HepG2 (cell line): Measurements from ENCODE around the gene ZNF442.

Experiments used
- CTCF ChIP-seq: sonication (generic); formaldehyde crosslinking; IDR thresholded peaks from 2 replicates; pipeline ENCODE4 v1.5.0; 2020; ENCODE audit warnings: mild to moderate bottlenecking, missing genetic modification reagents, moderate library complexity
- FOXA1 ChIP-seq, 2 experiments: fragments of 450-650 bp in 1 of 2; sonication (generic) in 1 of 2; formaldehyde crosslinking in 1 of 2; IDR thresholded peaks; 2 replicates each; pipeline versions ENCODE4 v1.4.0 to v1.6.1; 2016 to 2020; ENCODE audit warnings: missing genetic modification reagents in 1 of 2
- KMT2B ChIP-seq: IDR thresholded peaks from 2 replicates; pipeline ENCODE4 v1.6.1; 2016; ENCODE audit warnings: missing genetic modification reagents, missing compliant biosample characterization
- NR2F1 ChIP-seq, 2 experiments: fragments of 450-650 bp in 1 of 2; formaldehyde crosslinking in 1 of 2; IDR thresholded peaks; 2 replicates each; pipeline versions ENCODE4 v1.5.0 to v1.6.1; 2016 to 2020; ENCODE audit warnings: mild to moderate bottlenecking in 1 of 2, missing compliant biosample characterization in 1 of 2, missing genetic modification reagents in 1 of 2, moderate library complexity in 1 of 2
- POLR2A ChIP-seq, 2 experiments: IDR thresholded peaks; 2 replicates each; pipeline ENCODE4 v1.6.1; 2011; ENCODE audit warnings: low read depth in 2 of 2, low read length in 2 of 2, mild to moderate bottlenecking in 1 of 2, moderate library complexity in 1 of 2; ENCODE audit not compliant: insufficient read depth in 1 of 2
- ZNF839 ChIP-seq: sonication (generic); formaldehyde crosslinking; IDR thresholded peaks from 2 replicates; pipeline ENCODE4 v1.4.0; 2020; ENCODE audit warnings: missing genetic modification reagents, mild to moderate bottlenecking, borderline replicate concordance
- TF ChIP-seq, protein P1 (sequence below): sonication (generic); formaldehyde crosslinking; IDR thresholded peaks from 2 replicates; pipeline ENCODE4 v1.4.0; 2020; ENCODE audit warnings: missing genetic modification reagents, mild to moderate bottlenecking, borderline replicate concordance

DNA sequence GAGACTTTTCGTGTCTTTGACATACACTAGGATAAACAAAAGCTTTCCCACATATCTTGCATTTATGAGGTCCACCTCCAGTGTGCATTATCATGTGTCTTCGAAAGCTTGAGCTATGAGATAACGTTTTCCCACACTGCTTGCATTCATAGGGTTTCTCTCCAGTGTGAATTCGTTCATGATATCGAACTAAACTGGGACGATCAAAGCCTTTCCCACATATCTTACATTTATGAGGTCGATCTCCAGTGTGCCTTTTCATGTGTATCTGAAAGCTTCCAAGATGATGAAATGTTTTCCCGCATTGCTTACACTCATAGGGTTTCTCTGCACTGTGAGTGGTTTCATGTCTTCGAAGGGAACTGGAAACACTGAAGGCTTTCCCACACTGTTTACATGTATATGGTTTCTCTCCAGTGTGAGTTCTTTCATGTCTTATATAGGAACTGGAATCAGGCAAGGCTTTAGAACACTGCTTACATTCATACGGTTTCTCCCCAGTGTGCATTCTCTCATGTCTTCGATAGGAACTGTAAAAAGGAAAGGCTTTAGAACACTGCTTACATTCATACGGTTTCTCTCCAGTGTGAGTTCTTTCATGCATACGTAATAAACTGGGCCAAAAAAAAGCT, 46.6 kb downstream of the ZNF442 start:
- TF ChIP-seq ZNF839 (CRISPR knock-in tag) (no peak), NR2F1 (CRISPR knock-in tag; IDR thresholded peaks at IDR 0.05) (no peak), KMT2B (no peak), CTCF (CRISPR knock-in tag) (no peak), FOXA1 (IDR thresholded peaks at IDR 0.05) (no peak), FOXA1 (CRISPR knock-in tag; IDR thresholded peaks at IDR 0.05) (no peak), POLR2A (IDR thresholded peaks at IDR 0.05; ENCODE audit: insufficient read depth in 1 of 2, low read depth in 2 of 2, low read length in 2 of 2) (no peak)
- TF ChIP-seq, protein P1, sequence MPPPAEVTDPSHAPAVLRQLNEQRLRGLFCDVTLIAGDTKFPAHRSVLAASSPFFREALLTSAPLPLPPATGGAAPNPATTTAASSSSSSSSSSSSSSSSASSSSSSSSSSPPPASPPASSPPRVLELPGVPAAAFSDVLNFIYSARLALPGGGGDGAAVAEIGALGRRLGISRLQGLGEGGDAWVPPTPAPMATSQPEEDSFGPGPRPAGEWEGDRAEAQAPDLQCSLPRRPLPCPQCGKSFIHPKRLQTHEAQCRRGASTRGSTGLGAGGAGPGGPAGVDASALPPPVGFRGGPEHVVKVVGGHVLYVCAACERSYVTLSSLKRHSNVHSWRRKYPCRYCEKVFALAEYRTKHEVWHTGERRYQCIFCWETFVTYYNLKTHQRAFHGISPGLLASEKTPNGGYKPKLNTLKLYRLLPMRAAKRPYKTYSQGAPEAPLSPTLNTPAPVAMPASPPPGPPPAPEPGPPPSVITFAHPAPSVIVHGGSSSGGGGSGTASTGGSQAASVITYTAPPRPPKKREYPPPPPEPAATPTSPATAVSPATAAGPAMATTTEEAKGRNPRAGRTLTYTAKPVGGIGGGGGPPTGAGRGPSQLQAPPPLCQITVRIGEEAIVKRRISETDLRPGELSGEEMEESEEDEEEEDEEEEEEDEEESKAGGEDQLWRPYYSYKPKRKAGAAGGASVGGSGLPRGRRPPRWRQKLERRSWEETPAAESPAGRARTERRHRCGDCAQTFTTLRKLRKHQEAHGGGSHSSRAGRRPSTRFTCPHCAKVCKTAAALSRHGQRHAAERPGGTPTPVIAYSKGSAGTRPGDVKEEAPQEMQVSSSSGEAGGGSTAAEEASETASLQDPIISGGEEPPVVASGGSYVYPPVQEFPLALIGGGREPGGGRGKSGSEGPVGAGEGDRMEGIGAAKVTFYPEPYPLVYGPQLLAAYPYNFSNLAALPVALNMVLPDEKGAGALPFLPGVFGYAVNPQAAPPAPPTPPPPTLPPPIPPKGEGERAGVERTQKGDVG (CRISPR knock-in tag), result no peak
